ENCODE measurements around the gene COL27A1. TPM values are rescaled to one million over a fixed set of nuclear protein-coding genes. Genes with fewer than 3 reads are reported as not detected.

Gene COL27A1
- total RNA-seq, 4 donors from 2014 or later = 2.1 to 9.0 (median 3.8) TPM

GRCh38 chr9:114223564-114224246 lies 68.4 kb downstream of the COL27A1 start:
- Histone ChIP-seq H3K36me3 (no peaks in the 10 kb centered on the region), H3K27me3 (no peaks in the 10 kb centered on the region), H3K4me3 (no peak overlapping the region), H3K9me3 (no peaks in the 10 kb centered on the region), H3K27ac (no peak overlapping the region), H3K4me1 (peaks cover 0 to 9% (median 3%) of the 10 kb centered on the region in 4 donors)
- WGBS, 2 donors (ENCODE audit: low coverage in 1 of 2) = 27 to 78% methylated on average over 3 to 4 of the region's 4 CpGs
- no peak for DNase-seq
- in situ Hi-C loops (cut with MboI; ENCODE audit: low pct_ligation_motif_present in 1 of 4, low pct_unique_long_range_greater_than_20kb in 1 of 4, low sequenced_read_pairs in 3 of 4) (no loop called here), intact Hi-C loops (cut with DNase I; ENCODE audit: low total_unique reads) (no loop called here)
- TF ChIP-seq EP300 (IDR thresholded peaks at IDR 0.05; ENCODE audit: low read depth) (no peak), POLR2A (IDR thresholded peaks at IDR 0.05) (no peak), POLR2AphosphoS5 (IDR thresholded peaks at IDR 0.05) (no peak)

DNA sequence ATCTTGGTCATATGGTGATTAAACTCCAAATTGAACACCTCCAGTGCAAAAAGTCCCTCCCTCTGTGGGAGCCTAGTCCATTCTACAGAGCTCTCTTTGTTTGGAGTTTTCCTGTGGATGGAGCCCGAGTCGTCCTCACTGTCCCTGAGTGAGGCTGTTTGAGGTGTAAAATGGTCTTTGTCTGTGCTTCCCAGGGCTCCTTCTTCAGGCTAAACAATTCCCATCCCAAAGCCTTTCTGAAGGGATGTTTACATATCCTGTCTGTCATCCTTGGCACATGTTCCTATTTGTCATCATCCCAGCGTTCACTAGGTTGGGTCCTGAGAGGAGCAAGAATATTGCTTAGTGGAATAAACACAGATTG lies 68.9 kb downstream of the COL27A1 start:
- Histone ChIP-seq H3K4me1 (peaks cover 0 to 9% (median 3%) of the 10 kb centered on the region in 4 donors), H3K4me3 (no peak overlapping the region), H3K27me3 (no peaks in the 10 kb centered on the region), H3K27ac (no peak overlapping the region), H3K9me3 (no peaks in the 10 kb centered on the region), H3K36me3 (no peaks in the 10 kb centered on the region)
- in situ Hi-C loops (cut with MboI; ENCODE audit: low pct_ligation_motif_present in 1 of 4, low pct_unique_long_range_greater_than_20kb in 1 of 4, low sequenced_read_pairs in 3 of 4) (no loop called here), intact Hi-C loops (cut with DNase I; ENCODE audit: low total_unique reads) (no loop called here)
- TF ChIP-seq POLR2AphosphoS5 (IDR thresholded peaks at IDR 0.05) (no peak), EP300 (IDR thresholded peaks at IDR 0.05; ENCODE audit: low read depth) (no peak), POLR2A (IDR thresholded peaks at IDR 0.05) (no peak)
- TF ChIP-seq, protein P1, sequence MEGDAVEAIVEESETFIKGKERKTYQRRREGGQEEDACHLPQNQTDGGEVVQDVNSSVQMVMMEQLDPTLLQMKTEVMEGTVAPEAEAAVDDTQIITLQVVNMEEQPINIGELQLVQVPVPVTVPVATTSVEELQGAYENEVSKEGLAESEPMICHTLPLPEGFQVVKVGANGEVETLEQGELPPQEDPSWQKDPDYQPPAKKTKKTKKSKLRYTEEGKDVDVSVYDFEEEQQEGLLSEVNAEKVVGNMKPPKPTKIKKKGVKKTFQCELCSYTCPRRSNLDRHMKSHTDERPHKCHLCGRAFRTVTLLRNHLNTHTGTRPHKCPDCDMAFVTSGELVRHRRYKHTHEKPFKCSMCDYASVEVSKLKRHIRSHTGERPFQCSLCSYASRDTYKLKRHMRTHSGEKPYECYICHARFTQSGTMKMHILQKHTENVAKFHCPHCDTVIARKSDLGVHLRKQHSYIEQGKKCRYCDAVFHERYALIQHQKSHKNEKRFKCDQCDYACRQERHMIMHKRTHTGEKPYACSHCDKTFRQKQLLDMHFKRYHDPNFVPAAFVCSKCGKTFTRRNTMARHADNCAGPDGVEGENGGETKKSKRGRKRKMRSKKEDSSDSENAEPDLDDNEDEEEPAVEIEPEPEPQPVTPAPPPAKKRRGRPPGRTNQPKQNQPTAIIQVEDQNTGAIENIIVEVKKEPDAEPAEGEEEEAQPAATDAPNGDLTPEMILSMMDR (IDR thresholded peaks at IDR 0.05) = no peak
- DNase-seq = no peak
- WGBS, 2 donors (ENCODE audit: low coverage in 1 of 2) = 0 to 39% methylated on average over 1 to 3 of the region's 3 CpGs

DNA sequence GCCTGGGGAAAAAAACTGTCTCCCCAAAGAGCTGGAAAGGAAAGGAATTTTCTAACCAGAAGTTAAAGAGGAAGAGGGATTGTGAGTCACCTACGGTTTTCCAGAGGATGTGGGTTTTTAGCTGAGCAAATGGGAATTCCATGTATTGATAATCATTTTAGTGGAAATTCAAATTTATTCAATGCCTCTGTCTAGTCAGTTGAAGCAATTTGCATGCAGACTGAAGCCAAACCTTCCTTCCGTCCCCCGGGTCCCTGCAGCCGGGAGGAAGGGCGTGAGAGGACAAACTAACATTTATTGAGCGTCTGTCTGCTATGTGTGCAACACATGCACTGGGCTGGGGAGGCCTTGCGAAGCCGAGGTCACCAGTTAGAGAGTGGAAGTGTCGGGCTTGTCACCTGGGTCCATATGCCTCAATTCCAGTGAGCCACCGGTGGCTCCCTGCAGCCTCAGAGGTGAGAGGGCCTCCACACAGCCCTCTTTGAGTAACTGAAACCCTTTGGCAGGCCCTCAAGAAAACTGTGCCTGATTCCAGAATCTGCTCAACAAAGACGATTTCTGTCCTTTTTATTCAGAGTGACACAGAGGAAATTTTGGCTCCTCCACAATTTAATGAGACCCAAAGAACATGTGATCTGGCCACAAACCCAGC lies 70.3 kb downstream of the COL27A1 start:
- Histone ChIP-seq H3K27ac (no peak overlapping the region), H3K4me1 (no peaks in the 10 kb centered on the region), H3K36me3 (no peaks in the 10 kb centered on the region), H3K4me3 (no peak overlapping the region), H3K9me3 (no peaks in the 10 kb centered on the region), H3K27me3 (no peaks in the 10 kb centered on the region)
- WGBS, 2 donors (ENCODE audit: low coverage in 1 of 2) = 29 to 72% methylated on average over 2 to 11 of the region's 11 CpGs
- no peak for TF ChIP-seq POLR2AphosphoS5 (IDR thresholded peaks at IDR 0.05)
- TF ChIP-seq, protein P1 (IDR thresholded peaks at IDR 0.05) = no peak
- in situ Hi-C loops (cut with MboI; ENCODE audit: low pct_ligation_motif_present in 1 of 4, low pct_unique_long_range_greater_than_20kb in 1 of 4, low sequenced_read_pairs in 3 of 4) = no loop called here
- intact Hi-C loops (cut with DNase I; ENCODE audit: low total_unique reads) = no loop called here
- DNase-seq = no peak

DNA sequence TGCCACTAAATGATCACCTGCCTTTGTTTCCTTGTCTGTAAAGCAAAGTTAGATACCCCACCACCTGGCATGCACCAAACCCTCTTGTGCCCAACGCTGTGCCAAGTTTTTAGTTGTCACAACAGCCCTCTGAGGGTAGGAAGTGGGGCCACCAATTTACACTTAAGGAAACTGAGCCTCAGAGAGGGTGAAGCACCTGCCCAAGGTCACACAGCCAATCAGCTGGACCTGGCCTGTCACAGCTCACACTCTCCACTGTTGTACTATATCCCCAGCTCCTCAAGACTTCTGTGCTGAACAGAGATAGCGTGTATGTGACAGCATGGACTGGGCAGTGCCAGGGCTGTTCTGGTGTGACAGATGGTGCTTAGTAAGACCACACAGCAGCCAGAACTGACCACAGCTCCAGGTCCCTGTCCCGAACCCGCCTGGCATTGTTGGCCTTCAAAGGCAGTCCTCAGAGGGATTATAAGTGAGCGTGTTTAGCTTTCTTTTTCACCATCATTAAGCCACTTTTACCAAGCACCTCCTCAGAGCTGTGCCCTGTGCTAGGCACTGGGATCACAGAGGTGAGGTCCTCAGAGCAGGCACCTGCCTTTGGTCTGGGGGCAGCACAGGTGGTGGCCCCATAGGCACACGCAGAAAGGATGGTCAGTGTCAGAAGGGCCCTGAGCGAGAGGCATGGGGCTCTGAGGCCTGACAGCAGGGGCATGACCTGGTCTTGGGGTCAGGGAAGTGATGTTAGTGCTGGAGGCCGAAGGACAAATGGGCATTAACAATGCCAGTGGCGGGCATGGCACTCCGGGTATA lies 71.1 kb downstream of the COL27A1 start:
- H3K36me3 ChIP-seq = no peaks in the 10 kb centered on the region

More for the DNA sequence above, 71.1 kb downstream of the COL27A1 start:
- no peaks in the 10 kb centered on the region for H3K9me3 ChIP-seq
- intact Hi-C loops (cut with DNase I; ENCODE audit: low total_unique reads) (no loop called here), in situ Hi-C loops (cut with MboI; ENCODE audit: low pct_ligation_motif_present in 1 of 4, low pct_unique_long_range_greater_than_20kb in 1 of 4, low sequenced_read_pairs in 3 of 4) (no loop called here)
- no peak overlapping the region for H3K4me3 ChIP-seq
- no peaks in the 10 kb centered on the region for H3K27me3 ChIP-seq
- DNase-seq = no peak
- 87 to 100% methylated on average over 1 to 10 of the region's 10 CpGs for WGBS, 2 donors (ENCODE audit: low coverage in 1 of 2)
- TF ChIP-seq POLR2A (IDR thresholded peaks at IDR 0.05) (no peak), POLR2AphosphoS5 (IDR thresholded peaks at IDR 0.05) (no peak), EP300 (IDR thresholded peaks at IDR 0.05; ENCODE audit: low read depth) (no peak)
- TF ChIP-seq, protein P1 (IDR thresholded peaks at IDR 0.05) = no peak
- H3K27ac ChIP-seq = no peak overlapping the region
- no peaks in the 10 kb centered on the region for H3K4me1 ChIP-seq

Data from transverse colon (tissue), 4 donors.